ENCODE data around the gene KRT72.

DNA sequence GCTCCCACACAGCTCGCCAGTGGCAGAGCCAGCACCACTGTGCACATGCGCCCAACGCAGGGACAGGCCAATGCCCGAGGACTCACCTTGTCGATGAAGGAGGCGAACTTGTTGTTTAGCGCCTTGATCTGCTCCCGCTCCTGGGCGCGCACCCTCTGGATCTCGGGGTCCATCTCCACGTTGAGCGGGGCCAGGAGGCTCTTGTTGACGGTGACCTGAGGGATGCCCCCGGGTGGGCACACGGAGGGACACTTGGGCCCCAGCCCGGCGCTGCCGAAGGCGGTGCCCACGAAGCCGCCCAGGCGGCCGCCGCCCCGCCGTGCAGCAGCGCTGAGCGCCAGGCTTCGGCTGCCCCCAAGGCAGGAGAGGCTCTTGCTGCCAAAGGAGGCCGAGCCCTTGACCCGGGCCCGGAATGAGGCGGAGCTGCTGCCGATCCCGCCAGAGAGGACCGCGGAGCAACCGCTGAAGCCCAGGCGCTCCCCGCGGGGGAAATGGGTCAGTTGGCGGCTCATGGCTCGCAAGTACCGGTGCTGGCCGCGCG lies at the start of gene KRT72:
- TF ChIP-seq, protein P1, sequence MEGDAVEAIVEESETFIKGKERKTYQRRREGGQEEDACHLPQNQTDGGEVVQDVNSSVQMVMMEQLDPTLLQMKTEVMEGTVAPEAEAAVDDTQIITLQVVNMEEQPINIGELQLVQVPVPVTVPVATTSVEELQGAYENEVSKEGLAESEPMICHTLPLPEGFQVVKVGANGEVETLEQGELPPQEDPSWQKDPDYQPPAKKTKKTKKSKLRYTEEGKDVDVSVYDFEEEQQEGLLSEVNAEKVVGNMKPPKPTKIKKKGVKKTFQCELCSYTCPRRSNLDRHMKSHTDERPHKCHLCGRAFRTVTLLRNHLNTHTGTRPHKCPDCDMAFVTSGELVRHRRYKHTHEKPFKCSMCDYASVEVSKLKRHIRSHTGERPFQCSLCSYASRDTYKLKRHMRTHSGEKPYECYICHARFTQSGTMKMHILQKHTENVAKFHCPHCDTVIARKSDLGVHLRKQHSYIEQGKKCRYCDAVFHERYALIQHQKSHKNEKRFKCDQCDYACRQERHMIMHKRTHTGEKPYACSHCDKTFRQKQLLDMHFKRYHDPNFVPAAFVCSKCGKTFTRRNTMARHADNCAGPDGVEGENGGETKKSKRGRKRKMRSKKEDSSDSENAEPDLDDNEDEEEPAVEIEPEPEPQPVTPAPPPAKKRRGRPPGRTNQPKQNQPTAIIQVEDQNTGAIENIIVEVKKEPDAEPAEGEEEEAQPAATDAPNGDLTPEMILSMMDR (IDR thresholded peaks at IDR 0.05; ENCODE audit: poor library complexity) = no peak
- TF ChIP-seq EZH2phosphoT487 (IDR thresholded peaks at IDR 0.05; ENCODE audit: low read depth, severe bottlenecking, unreplicated experiment) (no peak), EZH2 (IDR thresholded peaks at IDR 0.05; ENCODE audit: borderline replicate concordance) (no peak)

Measured in hepatocyte (in vitro differentiated cells).